ENCODE results near the gene SND1.

Gene SND1

DNA sequence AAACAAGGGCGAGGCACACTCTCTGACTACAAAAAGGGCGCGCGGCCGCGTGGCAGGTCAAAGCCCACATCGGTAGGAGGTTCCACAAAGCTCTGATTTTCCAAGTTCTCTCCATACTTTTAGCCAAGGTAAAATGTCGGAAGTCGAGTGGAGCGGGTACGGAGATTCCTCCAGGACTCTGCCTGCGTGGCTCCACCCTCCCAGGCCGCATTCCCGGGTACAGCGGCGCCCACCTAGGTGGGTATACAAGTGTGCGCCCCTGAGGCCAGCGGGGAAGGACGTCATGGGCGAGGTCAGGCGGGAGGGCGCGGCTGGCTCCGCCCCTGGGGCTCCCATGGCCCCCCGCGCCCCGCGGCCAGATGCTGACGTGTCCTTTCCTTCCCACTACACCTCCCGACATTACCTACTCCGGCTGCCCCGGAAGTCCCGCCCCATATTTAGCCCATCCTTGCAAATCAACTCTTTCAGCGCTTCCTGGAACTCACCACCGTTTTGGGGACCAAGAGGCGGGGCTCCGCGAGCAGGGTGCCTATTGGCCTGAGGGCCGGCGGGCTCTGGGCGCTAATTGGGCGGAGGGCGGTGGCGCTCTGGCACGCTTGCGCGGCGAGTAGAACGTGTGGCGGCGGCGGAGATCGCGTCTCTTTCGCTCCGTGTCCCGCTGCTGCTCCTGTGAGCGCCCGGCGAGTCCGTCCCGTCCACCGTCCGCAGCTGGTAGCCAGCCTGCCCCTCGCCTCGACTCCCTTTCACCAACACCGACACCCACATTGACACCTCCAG is at the start of gene SND1:
SND1 (plus strand) TSS at position 639 of the 777 bp plus-strand sequence. CDS start 180 bp downstream, outside the sequence.
- DNase-seq (ENCODE audit: low spot score), result peak; percentile 98

DNA sequence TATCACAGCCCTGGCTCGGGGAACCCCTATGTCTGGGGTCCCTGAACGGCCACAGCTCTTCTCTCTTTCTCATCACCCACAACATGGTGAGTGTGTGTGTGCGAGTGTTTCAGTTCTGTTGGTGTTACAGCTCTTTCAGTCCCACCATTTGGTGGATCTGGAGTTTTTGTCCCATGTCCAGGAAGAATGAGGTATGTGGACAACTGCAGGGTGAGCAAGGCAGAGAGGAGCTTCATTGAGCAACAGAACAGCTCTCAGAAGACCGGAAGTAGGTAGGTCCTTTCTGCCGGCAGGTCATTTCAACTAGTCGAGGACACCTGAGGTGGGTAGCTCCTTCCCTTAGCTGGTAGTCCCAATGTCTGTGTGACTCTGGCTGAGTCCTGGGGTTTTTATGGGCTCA is 43.5 kb upstream of the SND1 start:
- no peak for DNase-seq (ENCODE audit: low spot score)

DNA sequence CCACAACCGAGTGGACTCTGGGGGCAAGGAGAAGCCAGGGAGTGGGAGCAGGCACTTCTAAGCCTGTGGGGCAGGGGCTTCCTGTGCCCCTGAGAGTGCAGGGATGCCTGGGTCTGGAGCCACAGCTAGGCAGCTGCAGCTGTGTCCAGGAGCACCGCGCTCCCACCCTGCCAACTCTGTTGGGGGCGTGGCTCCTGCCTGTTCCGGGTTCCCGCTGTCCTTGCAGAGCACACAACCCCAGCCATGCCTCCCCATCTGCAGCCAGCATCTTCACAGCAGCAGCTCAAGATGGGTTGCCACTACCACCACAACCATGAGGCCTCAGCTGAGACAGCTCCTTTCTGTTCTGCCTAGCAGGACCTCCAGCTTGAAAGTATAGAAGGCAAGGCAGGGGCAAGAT is 42.7 kb upstream of the SND1 start:
- no peak for DNase-seq (ENCODE audit: low spot score)

DNA sequence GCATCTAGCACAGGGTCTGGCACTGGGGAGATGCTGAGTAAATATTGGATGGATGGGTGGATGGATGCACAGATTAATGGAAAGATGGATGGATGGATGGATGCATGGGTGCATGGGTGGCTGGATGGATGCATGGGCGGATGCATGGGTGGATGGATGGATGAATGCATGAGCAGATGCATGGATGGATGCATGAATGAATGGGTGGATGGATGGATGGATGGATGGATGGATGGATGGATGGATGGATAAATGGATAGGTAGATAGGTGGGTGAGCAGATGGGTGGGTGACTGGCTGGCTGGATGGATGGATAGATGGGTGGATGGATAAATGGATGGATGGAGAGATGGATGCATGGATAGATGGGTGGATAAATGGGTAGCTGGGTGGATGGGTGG is 39.7 kb upstream of the SND1 start:
- DNase-seq (ENCODE audit: low spot score), result no peak

DNA sequence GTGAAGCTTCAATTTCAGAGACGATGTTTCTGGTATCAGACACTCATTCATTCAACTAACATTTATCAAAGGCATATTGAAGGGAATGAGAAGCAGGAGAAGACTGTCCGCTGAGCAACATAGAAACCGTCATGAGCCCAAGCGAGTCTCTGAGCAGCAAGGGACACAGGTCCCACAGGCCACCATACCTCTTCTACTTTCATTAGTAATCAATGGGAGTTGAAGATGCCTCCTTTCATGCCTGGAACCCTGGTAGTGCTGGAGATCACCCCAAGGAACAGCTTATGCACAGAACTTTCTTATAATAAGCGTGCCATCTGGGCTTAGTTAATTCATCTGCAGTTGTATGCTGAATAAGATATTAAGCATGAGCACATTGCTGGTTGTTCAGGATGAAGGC is 35.3 kb upstream of the SND1 start:
- DNase-seq (ENCODE audit: low spot score), result no peak

DNA sequence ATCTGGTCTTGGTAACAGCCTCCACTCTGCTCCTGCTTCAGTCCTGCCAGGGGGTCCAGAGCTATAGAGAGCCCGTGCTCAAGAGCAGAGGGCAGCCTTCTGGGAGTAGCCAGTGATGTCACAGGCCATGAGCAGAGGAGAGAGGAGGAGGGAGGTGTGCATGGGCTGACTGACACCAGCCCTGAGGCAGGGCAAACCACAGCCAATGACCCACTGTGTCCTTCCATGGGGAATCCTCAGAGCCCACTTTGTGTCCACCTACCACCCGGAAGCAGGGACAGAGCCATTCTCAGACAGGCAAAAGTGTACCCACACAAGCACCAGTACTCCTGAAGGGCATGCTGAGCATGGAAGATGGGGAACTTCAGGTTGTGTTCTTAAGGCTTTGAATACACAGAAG is 34.0 kb upstream of the SND1 start, which contains the start of gene PAX4:
PAX4 (minus strand) TSS at position 101 of the 400 bp plus-strand sequence. CDS start 2,214 bp downstream, outside the sequence.
- no peak for DNase-seq (ENCODE audit: low spot score)

DNA sequence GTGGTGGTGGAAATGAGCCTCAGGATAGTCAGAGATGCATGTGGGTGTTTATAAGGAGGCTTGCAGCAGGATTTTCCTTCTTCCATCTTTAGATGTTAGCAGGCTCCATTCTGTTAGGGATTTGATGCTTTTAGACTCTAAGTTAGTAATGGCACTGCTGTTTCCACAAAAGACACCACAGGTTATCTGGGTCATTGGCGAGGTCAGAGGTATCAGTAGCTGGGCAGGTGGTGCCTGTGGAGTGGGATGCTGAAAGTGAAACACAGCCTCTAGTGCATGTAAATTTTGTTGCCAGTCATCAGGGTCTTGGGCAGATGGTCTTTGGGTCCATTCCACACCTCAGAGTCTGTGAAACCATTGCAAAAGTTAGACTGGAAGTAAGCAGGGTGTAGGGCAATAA is 33.2 kb upstream of the SND1 start:
- no peak for DNase-seq (ENCODE audit: low spot score)

DNA sequence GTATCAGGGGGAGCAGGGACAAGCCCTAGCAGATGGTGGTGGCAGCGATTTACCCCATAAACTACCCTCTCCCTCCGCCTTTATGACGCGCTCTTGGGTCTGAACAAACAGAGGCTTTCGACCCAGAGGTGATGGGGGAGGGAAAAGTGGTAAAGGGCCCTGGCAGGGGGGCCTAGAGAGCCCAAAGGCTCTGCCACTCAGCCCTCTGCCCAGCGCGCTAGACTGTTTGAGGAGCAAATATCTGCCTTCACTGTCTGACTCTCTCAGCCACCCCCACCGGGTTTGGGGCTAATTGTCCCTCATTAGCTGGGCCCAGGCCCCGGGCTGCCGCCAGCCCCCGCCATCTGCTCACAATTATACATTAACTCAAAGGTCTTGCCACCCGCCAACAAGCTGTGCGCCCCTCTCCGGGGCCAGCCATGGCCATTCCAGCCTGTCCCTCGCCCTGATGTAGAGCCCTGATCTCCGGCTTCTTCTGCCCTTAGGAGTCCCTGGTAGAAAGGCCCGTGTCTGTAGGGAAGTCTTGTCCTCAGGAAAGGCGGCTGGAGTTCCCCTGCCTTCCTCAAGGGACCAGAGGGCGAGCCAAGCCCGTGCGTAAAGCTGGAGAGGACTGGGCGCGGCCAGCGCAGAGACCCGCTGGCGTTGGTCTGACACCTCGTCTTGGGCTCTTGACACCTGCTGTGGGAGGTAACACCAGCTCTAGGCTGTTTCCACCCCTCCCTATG is 32.2 kb upstream of the SND1 start:
- no peak for DNase-seq (ENCODE audit: low spot score)

DNA sequence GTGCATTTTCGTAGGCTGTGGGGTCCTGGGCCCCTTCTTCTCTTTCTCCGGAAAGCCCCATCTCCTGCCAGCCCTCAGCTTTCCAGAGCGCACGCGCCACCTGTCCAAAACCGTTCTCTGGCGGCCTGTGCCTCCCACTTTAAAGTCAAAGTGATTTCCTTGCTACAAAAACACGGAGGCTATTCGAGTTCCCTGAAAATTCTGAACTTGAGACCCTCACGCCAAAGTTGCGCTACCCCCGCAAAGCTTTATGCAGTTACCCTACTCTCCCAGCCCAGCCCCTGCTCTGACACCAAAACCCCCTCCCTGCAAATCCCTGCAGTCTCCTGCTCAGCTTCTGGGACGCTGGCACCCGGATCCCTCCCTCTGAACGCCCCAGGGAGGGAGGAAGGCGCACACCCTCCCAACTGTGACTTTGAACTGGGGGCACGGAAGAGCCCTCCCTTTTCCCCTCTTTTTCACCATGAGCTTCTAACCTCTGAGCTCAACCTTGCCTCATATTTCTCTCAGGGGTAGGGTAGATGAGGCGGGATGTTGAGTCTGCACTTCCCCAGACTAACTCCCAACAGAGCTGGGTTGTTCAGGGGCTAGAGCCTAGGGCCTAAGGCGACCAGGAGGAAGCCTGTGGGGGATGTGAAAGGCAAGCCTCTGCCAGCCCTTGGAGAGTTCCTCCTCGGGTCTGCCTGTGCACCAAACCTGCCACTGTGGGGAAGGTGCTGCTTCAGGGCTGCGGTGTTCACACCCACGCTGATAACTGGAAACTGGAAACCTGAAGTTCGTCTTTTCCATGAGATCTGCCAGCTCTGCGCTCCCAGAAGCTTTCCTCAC is 31.4 kb upstream of the SND1 start:
- no peak for DNase-seq (ENCODE audit: low spot score)

DNA sequence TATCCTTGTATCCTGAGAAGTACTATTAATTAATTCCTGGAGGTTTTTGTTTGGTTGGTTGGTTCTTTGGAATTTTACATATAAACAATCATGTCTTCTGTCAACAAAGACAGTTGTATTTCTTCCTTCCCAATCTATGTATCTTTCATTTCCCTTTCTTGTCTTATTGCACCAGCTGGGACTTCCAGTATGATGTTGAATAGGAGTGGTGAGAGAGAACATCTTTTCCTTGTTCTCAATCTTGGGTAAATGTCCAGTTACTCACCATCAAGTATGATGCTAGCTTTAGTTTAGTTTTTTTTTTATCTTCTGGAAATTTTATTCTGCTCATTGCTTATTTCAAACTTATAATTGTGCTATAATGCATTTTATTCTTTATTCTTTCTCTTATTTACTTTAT is 26.7 kb upstream of the SND1 start:
- no peak for DNase-seq (ENCODE audit: low spot score)

DNA sequence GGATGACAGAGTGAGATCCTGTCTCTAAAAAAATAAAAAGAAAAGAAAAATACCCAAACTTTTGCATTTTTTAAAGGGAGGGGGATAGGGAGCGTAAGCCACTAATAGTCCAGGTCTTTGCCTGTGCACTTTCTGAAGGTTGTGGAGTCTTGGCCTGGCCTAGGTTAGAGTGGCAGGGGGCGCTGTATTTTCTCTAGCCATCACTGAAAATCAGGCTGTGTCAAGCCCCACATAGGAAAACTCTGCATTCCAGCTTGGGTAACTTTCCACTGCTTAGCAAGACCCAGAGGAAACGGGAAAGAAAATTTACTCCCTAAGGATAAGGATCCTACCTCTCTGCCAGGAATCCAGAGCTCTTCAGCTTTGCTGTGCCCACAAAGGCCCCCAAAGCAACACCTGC is 23.5 kb upstream of the SND1 start:
- DNase-seq (ENCODE audit: low spot score), result no peak

DNA sequence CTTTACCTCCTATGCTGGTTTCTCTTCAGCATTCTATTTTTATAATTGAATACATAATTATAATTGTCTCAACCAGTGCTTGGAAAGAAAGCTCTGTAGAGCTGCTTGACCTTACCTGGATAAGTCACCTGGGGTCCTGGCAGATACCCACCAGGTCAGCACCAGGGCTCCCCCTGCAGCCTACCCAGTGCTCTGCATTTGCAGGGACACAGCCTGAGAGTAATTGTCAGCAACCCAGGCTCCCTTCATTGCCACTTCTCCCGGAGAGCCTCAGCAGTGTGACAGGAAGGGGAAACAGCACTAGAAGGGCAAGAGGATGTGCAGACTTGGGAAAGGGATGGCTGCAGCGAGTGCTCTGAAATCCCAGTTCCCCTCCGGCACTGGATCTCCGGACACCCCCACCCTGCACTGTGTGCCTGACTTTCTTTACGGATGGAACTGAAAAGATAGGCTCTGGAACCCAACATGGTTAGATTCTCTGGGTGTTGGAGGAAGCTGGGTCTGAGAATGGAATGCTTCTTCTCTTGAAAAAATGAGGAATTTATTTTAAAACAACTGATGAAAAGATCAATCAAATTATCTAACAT is 22.6 kb upstream of the SND1 start:
- DNase-seq (ENCODE audit: low spot score), result no peak

DNA sequence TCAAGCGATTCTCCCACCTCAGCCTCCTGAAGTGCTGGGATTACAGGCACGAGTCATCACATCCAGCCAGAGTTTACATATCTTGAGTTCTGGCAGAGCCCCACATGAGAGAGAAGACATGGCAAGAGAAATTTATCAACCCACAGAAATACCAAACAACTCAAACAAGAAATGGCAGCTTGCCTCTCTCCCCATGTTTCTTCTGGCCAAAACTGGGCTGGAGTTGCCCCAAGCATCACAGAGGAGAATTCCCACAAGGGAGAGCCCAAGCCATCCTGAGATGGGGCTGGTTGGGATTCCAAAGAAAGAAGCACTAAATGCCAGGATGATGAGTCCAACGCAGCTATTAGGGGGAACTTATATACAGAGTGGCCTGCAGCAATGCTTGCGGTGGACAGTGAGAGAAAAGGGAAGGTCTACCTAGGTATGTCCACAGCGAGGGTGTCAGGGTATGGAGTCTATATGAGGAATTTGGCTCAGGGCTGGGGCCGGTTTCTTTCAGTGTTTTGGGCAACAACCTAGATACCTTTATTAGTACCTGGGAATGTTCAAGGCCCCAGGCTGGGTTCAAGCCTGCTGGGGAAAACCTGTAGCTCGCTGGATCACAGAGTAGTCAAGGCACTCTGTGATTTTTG is 19.6 kb upstream of the SND1 start:
- DNase-seq (ENCODE audit: low spot score), result peak; percentile 81

DNA sequence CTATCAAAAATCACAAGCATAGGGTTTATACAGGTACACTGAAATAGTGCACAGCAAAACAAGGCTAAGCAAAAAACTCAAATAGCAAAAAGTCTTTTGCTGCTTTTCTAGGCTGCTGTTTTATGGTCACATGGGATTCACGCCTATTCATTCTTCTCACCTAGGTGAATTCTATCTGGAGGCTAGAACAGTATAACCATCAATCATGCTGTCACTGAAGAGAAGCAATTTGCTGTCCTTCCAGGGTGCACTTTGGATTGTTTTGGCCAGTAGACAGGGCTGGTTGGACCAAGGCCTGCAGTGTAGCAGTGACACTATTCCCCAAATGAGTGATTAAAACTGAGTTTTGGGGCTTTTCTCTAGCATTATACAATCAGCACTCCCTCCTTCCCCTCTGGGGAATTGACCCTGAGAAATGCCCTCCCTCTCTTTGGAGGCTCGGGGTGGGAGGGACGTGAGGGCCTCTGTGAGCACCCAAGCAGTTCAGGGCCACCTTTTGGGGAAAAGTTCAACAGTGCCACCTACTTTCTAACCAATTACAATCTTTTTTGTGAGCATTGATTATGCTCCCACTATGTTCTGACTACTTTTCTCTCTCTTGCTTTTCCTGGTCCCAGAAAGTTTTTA is 16.2 kb upstream of the SND1 start:
- DNase-seq (ENCODE audit: low spot score), result no peak

DNA sequence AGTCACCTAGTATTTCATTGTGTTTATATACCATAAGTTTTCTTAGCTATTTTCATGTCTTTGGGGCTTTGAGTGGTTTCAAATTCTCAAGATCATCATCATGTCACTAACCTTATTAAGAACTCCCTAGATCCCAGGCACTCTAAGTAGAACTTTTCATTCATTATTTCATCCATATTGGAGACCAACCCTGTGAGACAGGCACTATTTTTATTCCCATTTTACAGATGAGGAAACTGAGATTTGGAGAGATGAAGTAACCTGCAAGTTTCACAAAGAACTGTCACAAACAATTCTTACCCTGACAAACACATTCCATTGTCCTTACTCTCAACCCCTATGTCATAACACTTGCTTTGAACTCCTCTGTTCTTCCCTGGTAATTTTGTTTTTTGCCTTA is 13.8 kb upstream of the SND1 start:
- DNase-seq (ENCODE audit: low spot score), result no peak

DNA sequence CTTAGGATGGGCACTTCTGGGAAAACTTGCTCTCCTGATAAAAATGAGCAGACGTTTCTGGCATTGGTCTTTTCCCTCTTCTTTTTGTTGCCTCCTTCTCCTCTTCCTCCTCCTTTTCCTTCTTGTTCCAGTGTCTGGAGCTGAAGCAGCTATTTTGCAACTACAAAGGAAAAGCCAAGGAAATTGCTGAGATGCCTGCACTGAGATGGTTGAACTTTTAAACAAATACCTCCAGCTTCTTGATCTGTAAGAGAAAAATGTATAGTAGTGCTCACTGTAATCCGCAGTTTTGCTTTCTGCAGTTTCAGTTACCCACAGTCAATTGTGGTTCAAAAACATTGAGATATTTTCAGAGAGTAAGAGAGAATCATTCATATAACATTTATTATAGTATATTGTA is 7.5 kb upstream of the SND1 start:
- no peak for DNase-seq (ENCODE audit: low spot score)

DNA sequence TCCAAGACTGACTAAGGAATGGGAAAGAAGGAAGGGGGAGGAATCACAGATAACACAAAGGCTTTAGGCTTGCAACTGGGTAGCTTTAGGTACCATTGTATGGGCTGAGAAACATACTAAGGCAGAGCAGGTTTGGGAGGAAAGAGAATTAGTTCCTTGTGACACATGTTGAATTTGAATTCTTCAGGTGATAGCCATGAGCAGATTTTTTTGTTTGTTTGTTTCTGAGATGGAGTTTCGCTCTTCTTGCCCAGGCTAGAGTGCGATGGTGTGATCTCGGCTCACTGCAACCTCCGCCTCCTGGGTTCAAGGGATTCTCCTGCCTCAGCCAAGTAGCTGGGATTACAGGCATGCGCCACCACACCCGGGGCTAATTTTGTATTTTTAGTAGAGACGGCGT is 4.4 kb upstream of the SND1 start:
- no peak for DNase-seq (ENCODE audit: low spot score)

DNA sequence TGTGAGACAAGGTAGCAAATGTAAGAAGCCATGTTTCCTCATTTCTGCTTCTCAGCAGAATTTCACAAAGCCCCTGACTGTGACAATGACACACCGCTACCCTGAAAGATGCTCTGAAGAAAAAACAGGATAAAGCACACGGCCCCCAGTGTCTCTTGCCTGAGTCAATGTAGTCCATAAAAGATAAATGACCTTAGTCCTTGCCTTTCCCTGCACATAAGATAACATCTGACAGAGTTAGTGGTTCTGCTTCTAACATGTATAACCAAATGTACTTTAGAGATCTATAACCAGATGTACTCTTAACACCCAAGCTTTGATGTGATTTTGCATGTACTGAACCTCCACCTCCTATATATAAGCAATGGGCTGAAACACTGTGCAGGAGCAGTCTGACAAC is 3.0 kb upstream of the SND1 start:
- no peak for DNase-seq (ENCODE audit: low spot score)

DNA sequence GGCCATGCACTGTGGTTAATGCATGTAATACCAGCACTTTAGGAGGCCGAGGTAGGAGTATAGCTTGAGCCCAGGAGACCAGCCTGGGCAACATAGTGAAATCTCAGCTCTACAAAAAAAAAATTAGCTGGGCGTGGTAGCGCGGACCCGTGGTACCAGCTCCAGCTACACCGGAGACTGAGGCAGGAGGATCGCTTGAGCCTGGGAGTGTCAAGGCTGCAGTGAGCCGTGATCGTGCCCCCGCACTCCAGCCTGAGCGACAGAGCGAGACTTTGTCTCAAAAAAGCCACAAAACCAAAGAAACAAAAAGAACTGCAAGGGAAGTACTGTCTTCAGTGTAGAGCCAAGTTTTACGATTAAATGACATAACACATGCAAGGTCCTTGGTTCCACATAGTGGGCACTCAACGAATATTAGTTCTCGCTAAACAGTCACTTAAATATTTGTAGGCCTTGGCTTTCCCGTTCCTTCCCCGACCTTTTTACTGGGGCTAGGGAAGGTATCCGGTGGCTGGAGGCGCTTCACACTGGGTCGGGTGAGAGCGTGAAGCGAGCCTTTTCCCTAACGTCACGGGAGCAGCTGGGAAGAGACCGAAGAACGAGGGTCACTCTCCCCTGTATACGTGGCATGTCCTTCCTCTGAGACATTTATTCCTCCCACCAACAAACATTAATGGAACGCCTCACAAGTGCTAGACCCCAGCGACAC is 993 bp upstream of the SND1 start:
- DNase-seq (ENCODE audit: low spot score), result no peak

DNA sequence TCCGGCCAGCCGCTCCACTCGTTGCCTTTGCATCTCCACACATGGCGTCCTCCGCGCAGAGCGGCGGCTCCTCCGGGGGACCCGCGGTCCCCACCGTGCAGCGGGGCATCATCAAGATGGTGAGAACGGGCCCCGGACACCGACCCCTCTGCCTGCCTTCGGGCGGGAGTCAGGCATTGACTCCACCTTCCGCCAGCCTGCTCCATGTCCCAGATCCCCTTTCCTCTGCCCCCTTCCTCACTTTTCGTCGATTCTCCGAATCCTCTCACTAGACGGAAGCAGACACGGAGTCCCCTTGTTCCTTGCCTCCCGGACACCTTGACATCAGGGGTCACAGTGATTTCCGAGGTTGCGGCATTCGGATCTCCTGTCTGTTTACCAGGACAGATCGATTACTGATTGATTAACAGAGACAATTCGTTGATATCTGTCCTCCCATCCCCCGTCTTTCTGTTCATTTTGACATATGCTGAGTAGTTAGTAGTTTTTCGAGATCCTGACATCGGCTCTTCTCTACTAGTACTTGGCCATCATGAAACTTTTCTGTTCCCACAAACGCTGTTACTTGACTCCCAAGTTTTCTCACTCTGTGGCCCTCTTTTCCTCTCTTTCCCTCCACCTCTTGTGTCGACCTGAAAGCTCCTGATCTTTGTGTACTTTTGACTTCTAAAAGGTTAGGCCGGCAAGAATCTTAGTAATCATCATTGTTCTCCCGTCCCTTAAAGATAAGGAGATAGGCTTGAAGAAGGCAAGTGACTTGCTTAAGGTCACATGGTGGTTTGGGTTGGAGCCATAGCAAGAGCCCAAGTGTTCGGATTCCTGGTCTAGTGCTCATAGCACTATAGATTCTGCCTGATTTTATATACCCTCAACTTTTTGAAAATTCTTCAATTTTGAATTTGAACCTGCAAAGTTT is 597 bp downstream of the SND1 start:
- DNase-seq (ENCODE audit: low spot score), result peak; percentile 17
